OCI-LY1 (cell line): ENCODE measurements around the gene SV2B.

Experiments
- H2AFZ ChIP-seq: fragments of 200-600 bp; sonication (generic), shearing (Covaris generic); 2 replicates; pipeline ENCODE4 v1.6.0; 2014; ENCODE audit warnings: antibody characterized with exemption, mild to moderate bottlenecking, low read length
- H3F3A ChIP-seq: fragments of 200-600 bp; sonication (generic), shearing (Covaris generic); 2 replicates; pipeline ENCODE4 v1.6.0; 2014; ENCODE audit warnings: mild to moderate bottlenecking, antibody characterized with exemption, low read length, moderate library complexity; ENCODE audit not compliant: insufficient read depth
- H3K27ac ChIP-seq: fragments of 200-600 bp; sonication (generic); 2 replicates; pipeline ENCODE4 v1.5.1; 2014; ENCODE audit warnings: low read length, mixed run types, mild to moderate bottlenecking, low read depth; ENCODE audit not compliant: poor library complexity, severe bottlenecking
- H3K27me3 ChIP-seq: fragments of 200-600 bp; sonication (generic); 2 replicates; pipeline ENCODE4 v1.6.0; 2014; ENCODE audit warnings: antibody characterized with exemption, mild to moderate bottlenecking, low read length, moderate library complexity; ENCODE audit not compliant: insufficient read depth
- H3K36me3 ChIP-seq: fragments of 200-600 bp; sonication (generic); 2 replicates; pipeline ENCODE4 v1.6.1; 2014; ENCODE audit warnings: mild to moderate bottlenecking, antibody characterized with exemption, low read length, moderate library complexity, mixed read lengths; ENCODE audit not compliant: insufficient read depth
- H3K4me1 ChIP-seq: fragments of 200-600 bp; sonication (generic); 2 replicates; pipeline ENCODE4 v1.5.1; 2014; ENCODE audit warnings: mild to moderate bottlenecking, low read length, moderate library complexity; ENCODE audit not compliant: insufficient read depth, severe bottlenecking
- H3K4me2 ChIP-seq: fragments of 200-600 bp; sonication (generic), shearing (Covaris generic); 2 replicates; pipeline ENCODE4 v1.6.1; 2014; ENCODE audit warnings: low read length
- H3K4me3 ChIP-seq: fragments of 200-600 bp; sonication (generic); 2 replicates; pipeline ENCODE4 v1.5.1; 2014; ENCODE audit warnings: low read length, low read depth, mild to moderate bottlenecking, mixed read lengths; ENCODE audit not compliant: poor library complexity, severe bottlenecking
- H3K79me2 ChIP-seq: fragments of 200-600 bp; shearing (Covaris generic); 2 replicates; pipeline ENCODE4 v1.6.1; 2016; ENCODE audit warnings: mixed run types, low read length, mixed read lengths; ENCODE audit not compliant: insufficient read depth
- H3K9ac ChIP-seq: fragments of 200-600 bp; sonication (generic), shearing (Covaris generic); 2 replicates; pipeline ENCODE4 v1.6.1; 2014; ENCODE audit warnings: mild to moderate bottlenecking, low read length, mixed read lengths
- H3K9me2 ChIP-seq: fragments of 200-600 bp; sonication (generic), shearing (Covaris generic); 2 replicates; pipeline ENCODE4 v1.6.1; 2014; ENCODE audit warnings: low read depth, mild to moderate bottlenecking, low read length, mixed read lengths
- H3K9me3 ChIP-seq: fragments of 200-600 bp; shearing (Covaris generic); 2 replicates; pipeline ENCODE4 v1.6.1; 2014; ENCODE audit warnings: low read length, mixed read lengths
- H4K20me1 ChIP-seq: fragments of 200-600 bp; sonication (generic), shearing (Covaris generic); 2 replicates; pipeline ENCODE4 v1.6.0; 2016; ENCODE audit warnings: mild to moderate bottlenecking, low read length; ENCODE audit not compliant: insufficient read depth
- CTCF ChIP-seq: fragments of 200-600 bp; sonication (generic), shearing (Covaris generic); IDR thresholded peaks from 2 replicates; pipeline ENCODE4 v1.5.1; 2017; ENCODE audit warnings: mild to moderate bottlenecking, antibody characterized with exemption, low read length, moderate library complexity, mixed read lengths
- EZH2 ChIP-seq: fragments of 200-600 bp; sonication (generic), shearing (Covaris generic); IDR thresholded peaks from 2 replicates; pipeline ENCODE4 v1.8.0; 2017; ENCODE audit warnings: borderline replicate concordance, mixed run types, mild to moderate bottlenecking, antibody characterized with exemption, low read length, moderate library complexity, mixed read lengths

The SV2B gene

GRCh38 chr15:91101608-91101920, 1.5 kb downstream of the SV2B start:
- no peak overlapping the region for H3K4me3 ChIP-seq
- no peaks in the 10 kb centered on the region for H3K36me3 ChIP-seq
- no peak for TF ChIP-seq CTCF
- TF ChIP-seq EZH2, result no peak
- no peaks in the 10 kb centered on the region for H3K79me2 ChIP-seq
- H3K4me2 ChIP-seq, result no peak overlapping the region
- no peak overlapping the region for H3K27ac ChIP-seq
- no peaks in the 10 kb centered on the region for H3K9me2 ChIP-seq
- H2AFZ ChIP-seq, result no peak overlapping the region
- no peaks in the 10 kb centered on the region for H3K9me3 ChIP-seq
- no peaks in the 10 kb centered on the region for H4K20me1 ChIP-seq
- no peaks in the 10 kb centered on the region for H3K27me3 ChIP-seq
- no peak overlapping the region for H3K9ac ChIP-seq
- H3F3A ChIP-seq, result no peaks in the 10 kb centered on the region
- no peaks in the 10 kb centered on the region for H3K4me1 ChIP-seq

- Histone ChIP-seq H2AFZ (no peak overlapping the region), H3K9ac (no peak overlapping the region), H3K4me3 (no peak overlapping the region), H3K36me3 (no peaks in the 10 kb centered on the region), H3K9me3 (no peaks in the 10 kb centered on the region), H3K79me2 (no peaks in the 10 kb centered on the region), H4K20me1 (no peaks in the 10 kb centered on the region), H3K4me1 (no peaks in the 10 kb centered on the region), H3F3A (no peaks in the 10 kb centered on the region), H3K4me2 (no peak overlapping the region), H3K27me3 (0 out of 2 replicates have a peak, but pooled peaks cover 2% of the 10 kb centered on the region), H3K9me2 (no peaks in the 10 kb centered on the region), H3K27ac (no peak overlapping the region)
- TF ChIP-seq CTCF, result no peak
- TF ChIP-seq EZH2, result no peak
Measured at GRCh38 chr15:91102546-91103330, 2.7 kb downstream of the SV2B start.

- no peaks in the 10 kb centered on the region for H3F3A ChIP-seq
- no peak overlapping the region for H3K9ac ChIP-seq
- 0 out of 2 replicates have a peak, but pooled peaks cover 3% of the 10 kb centered on the region for H3K27me3 ChIP-seq
- no peak overlapping the region for H3K4me2 ChIP-seq
- H3K27ac ChIP-seq, result no peak overlapping the region
- H3K4me3 ChIP-seq, result no peak overlapping the region
- no peaks in the 10 kb centered on the region for H4K20me1 ChIP-seq
- no peaks in the 10 kb centered on the region for H3K9me2 ChIP-seq
- TF ChIP-seq CTCF (no peak), EZH2 (no peak)
- no peaks in the 10 kb centered on the region for H3K36me3 ChIP-seq
- no peaks in the 10 kb centered on the region for H3K79me2 ChIP-seq
- no peak overlapping the region for H2AFZ ChIP-seq
- H3K4me1 ChIP-seq, result no peaks in the 10 kb centered on the region
- H3K9me3 ChIP-seq, result no peaks in the 10 kb centered on the region
Measured at GRCh38 chr15:91104111-91104510, 4.1 kb downstream of the SV2B start.
